Uterus (tissue), 4 donors: ENCODE measurements around the gene GFAP. TPM values are rescaled to one million over a fixed set of nuclear protein-coding genes. Genes with fewer than 3 reads are reported as not detected.

ENCODE experiments used
- DNase-seq, 2 donors: peaks; one replicate each; pipeline ENCODE4 v3.0.0-alpha.2; 2019 to 2020
- H3K27ac ChIP-seq, 2 donors: fragments of 200-600 bp; sonication (generic); 1 replicate in 1 of 2; 2 replicates in 1 of 2; pipeline ENCODE4 v1.5.1; 2016 to 2018
- H3K27me3 ChIP-seq, 2 donors: fragments of 200-600 bp; sonication (generic); one replicate each; pipeline ENCODE4 v1.5.1; 2018 to 2019; ENCODE audit warnings: control low read depth in 1 of 2
- H3K36me3 ChIP-seq, 2 donors: fragments of 200-600 bp; sonication (generic); one replicate each; pipeline ENCODE4 v1.5.1; 2019; ENCODE audit warnings: control low read depth in 1 of 2
- H3K4me1 ChIP-seq, 2 donors: fragments of 200-600 bp; sonication (generic); one replicate each; pipeline ENCODE4 v1.5.1; 2018 to 2019; ENCODE audit warnings: control low read depth in 1 of 2
- H3K4me3 ChIP-seq, 2 donors: fragments of 200-600 bp; sonication (generic); 1 replicate in 1 of 2; 2 replicates in 1 of 2; pipeline ENCODE4 v1.5.1; 2018 to 2019; ENCODE audit warnings: mild to moderate bottlenecking in 1 of 2
- H3K9me3 ChIP-seq, 2 donors: fragments of 200-600 bp; sonication (generic); one replicate each; pipeline ENCODE4 v1.5.1; 2019; ENCODE audit warnings: control low read depth in 1 of 2
- CTCF ChIP-seq, 4 experiments: fragments of 200-600 bp in 2 of 4; fragments of 450-650 bp in 2 of 4; sonication (generic) in 2 of 4; IDR thresholded peaks; one replicate each; pipeline ENCODE4 v1.5.1; 2016 to 2019; ENCODE audit warnings: antibody characterized with exemption in 4 of 4, mild to moderate bottlenecking in 2 of 4, moderate library complexity in 1 of 4
- POLR2A ChIP-seq, 2 donors: fragments of 450-650 bp; IDR thresholded peaks; one replicate each; pipeline ENCODE4 v1.6.1; 2016; ENCODE audit warnings: antibody characterized with exemption in 2 of 2, mild to moderate bottlenecking in 1 of 2, moderate library complexity in 1 of 2
- intact Hi-C: fragments of 100-400 bp; cut with DNase I; formaldehyde crosslinking; loops from one replicate; pipeline ENCODE4 v1.15.1; 2023; ENCODE audit warnings: low total_unique reads
- total RNA-seq, 4 donors: library from RNA; depleted of rRNA in 3 of 4; stranded (reverse); fragments of >200 nt in 3 of 4; gene quantifications; one replicate each; pipeline versions ENCODE4 v1.1.0 to v1.2.4, GENCODE V29; 2014 to 2023
- donor health status: DM: yes; HTN: yes; CAD: no.

Gene GFAP
- total RNA-seq, 4 donors from 2014 or later, result 3.7 TPM; not detected in 3

DNA sequence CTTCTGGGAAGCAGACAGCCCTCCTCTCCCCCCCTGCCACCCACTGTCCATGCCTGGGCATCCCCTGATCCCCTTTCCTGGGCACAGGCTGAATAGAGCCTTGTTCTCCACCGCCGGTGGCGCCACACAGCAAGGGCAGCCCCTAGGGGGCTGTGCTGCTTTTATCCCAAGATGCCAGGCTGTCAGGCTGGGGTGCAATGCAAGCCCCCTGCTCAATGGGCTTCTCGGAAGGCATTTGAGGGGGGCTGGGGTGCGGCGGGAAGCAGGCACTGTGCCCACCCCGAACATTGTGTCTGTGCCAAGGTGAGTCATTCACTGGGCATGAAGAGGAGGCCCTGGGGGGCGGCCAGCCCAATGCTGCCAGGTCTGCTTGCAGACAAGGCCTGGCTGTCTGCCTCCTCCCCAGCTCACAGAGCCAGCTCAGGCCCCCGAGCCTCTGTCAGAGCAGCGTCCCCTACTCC is 1.5 kb upstream of the GFAP start:
- H3K4me1 ChIP-seq, result no peaks in the 10 kb centered on the region
- intact Hi-C loops, result loop anchor here (10.0 kb wide), 1 partner anchor 178 kb away; no protein-coding TSS in a partner anchor
- no peaks in the 10 kb centered on the region for H3K27me3 ChIP-seq
- no peaks in the 10 kb centered on the region for H3K36me3 ChIP-seq
- no peaks in the 10 kb centered on the region for H3K9me3 ChIP-seq
- peak; percentile 53 to 54 for DNase-seq
- H3K27ac ChIP-seq, result peak overlapping the region; percentile 26 to 55
- TF ChIP-seq CTCF (IDR thresholded peaks at IDR 0.05) (no peak), POLR2A (IDR thresholded peaks at IDR 0.05) (no peak)
- no peak overlapping the region for H3K4me3 ChIP-seq

DNA sequence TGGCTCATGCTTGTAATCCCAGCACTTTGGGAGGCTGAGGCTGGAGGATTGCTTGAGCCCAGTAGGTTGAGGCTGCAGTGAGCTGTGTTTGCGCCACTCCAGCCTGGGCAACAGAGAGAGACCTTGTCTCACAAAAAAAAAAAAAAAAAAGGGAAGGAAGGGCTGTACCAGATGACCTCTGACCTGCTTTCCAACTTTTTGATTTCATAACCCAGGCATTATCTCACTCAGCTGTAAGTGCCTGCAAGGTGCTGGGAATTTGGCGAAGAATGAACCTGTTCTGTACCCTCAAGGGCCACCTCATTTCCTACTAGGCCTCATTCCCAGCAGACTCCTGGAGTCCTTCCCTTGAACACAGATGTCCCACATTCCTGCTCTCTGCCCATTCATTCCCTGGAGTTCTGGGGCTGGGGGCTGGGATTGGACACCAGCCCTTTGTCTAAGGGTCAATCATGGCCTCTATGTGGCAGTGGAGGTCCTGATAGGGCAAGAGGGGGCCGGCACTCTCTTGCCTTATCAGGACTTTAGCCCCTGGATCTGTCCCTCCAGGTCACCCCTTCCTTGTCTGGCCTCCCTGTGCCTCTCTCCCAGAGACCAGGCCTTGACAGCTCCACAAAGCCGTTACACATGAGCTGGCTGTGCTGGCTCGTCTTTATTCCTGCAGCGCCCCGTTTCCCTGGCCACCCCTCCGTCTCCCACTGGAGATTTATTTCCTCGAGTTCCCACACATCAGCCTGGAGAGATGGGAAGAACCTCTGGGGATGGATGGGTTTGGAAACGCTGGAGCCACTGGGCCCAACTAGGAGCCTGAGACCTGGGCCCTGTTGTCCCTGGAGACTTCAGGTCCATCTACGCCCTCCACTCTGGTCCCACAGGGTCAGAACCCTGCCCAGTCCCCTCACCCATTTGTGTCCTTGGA is 821 bp upstream of the GFAP start:
- Histone ChIP-seq H3K27ac (peak overlapping the region; percentile 26 to 55), H3K4me3 (no peak overlapping the region), H3K9me3 (no peaks in the 10 kb centered on the region), H3K36me3 (no peaks in the 10 kb centered on the region), H3K4me1 (peaks cover 0 to 4% of the 10 kb centered on the region in 2 donors), H3K27me3 (no peaks in the 10 kb centered on the region)
- no peak for TF ChIP-seq POLR2A (IDR thresholded peaks at IDR 0.05)
- no peak for TF ChIP-seq CTCF (IDR thresholded peaks at IDR 0.05)
- intact Hi-C loops, result loop anchor here (10.0 kb wide), 1 partner anchor 179 kb away; no protein-coding TSS in a partner anchor
- DNase-seq, result no peak

DNA sequence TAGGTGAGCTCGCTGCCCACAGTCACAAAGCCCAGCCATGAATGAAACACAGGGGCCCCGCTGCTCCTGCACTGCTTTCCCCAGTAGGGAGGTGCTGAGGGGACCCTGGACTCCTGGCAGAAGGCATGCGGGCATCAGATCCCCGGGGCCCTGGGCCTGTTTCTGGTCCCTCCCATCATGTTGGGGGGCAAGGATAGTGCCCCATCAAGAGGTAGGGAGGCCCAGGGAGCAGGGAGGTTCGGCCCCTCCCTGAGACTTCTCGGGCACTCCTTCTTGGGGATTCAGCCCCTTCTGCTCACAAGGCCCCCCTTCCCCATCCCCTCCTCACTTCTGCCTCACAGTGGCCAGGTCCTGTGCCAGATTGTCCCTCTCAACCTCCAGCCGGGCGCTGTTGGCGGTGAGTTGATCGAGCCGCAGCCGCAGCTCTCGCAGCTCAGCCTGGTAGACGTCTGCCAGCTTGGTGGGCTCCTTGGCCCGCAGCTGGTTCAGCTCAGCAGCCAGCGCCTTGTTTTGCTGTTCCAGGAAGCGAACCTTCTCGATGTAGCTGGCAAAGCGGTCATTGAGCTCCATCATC is 515 bp downstream of the GFAP start:
- intact Hi-C loops, result loop anchor here (10.0 kb wide), 1 partner anchor 180 kb away; no protein-coding TSS in a partner anchor
- H3K27ac ChIP-seq, result no peak overlapping the region
- no peak for TF ChIP-seq CTCF (IDR thresholded peaks at IDR 0.05)
- no peak for TF ChIP-seq POLR2A (IDR thresholded peaks at IDR 0.05)
- no peak for DNase-seq
- H3K4me1 ChIP-seq, result peaks cover 0 to 4% of the 10 kb centered on the region in 2 donors
- no peaks in the 10 kb centered on the region for H3K27me3 ChIP-seq
- H3K4me3 ChIP-seq, result no peak overlapping the region
- H3K36me3 ChIP-seq, result no peaks in the 10 kb centered on the region
- H3K9me3 ChIP-seq, result no peaks in the 10 kb centered on the region

GRCh38 chr17:44914148-44914547 is 1.2 kb downstream of the GFAP start:
- intact Hi-C loops, result loop anchor here (10.0 kb wide), 1 partner anchor 181 kb away; no protein-coding TSS in a partner anchor
- no peak overlapping the region for H3K27ac ChIP-seq

More at GRCh38 chr17:44914148-44914547, 1.2 kb downstream of the GFAP start:
- Histone ChIP-seq H3K4me3 (no peak overlapping the region), H3K36me3 (no peaks in the 10 kb centered on the region), H3K27me3 (no peaks in the 10 kb centered on the region), H3K9me3 (no peaks in the 10 kb centered on the region), H3K4me1 (peaks cover 0 to 4% of the 10 kb centered on the region in 2 donors)
- no peak for DNase-seq
- TF ChIP-seq POLR2A (IDR thresholded peaks at IDR 0.05) (no peak), CTCF (IDR thresholded peaks at IDR 0.05) (no peak)
